Measurements from ENCODE around the gene TMEM108.

TMEM108 gene

DNA sequence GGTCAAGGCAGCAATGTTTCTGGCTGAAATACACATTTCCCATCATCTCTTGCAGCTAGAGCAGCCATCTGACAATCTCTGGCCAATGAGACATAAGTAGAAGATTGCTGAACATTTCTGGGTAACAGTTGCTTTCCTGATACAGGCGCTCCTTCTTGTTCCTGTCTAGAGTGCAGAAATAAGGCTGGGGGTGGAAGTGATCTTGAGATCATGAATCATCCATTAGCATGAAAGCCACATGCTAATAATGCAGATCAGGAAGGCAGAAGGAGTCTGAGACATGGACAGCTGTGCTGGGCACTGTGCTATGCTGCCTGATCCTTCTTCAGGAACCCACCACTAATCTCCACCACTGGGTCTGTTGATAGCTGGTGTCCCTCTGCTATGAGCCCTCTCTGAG is 14.8 kb upstream of the TMEM108 start:
- H3K9me3 ChIP-seq (ENCODE audit: control insufficient read depth in 5 of 5, low read length in 5 of 5) = no peaks in the 10 kb centered on the region
- H3K27ac ChIP-seq (ENCODE audit: low read depth, low read length) = no peak overlapping the region

DNA sequence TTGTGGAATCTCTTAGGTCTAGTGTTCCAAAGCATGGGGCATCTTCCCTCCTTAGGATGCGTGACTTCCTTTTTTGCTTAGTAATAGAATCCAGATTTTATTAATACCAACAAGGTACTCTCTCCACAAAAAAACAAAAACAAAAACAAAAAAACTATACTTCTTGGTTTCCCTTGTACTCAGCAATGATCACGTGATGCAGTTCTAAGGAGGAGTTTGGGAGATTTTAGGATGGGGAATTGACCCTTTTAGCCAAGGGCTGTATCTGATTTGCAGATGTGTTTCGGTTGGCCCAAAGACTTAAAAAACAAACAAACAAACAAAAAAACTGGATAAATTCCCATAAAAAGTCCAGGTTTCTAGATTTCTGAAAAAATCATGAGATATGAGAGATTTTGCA is 12.6 kb upstream of the TMEM108 start:
- Histone ChIP-seq H3K27ac (ENCODE audit: low read depth, low read length) (no peak overlapping the region), H3K27me3 (ENCODE audit: control insufficient read depth in 5 of 5, insufficient read depth in 4 of 5, low read length in 5 of 5) (peaks cover 0 to 3% (median 0%) of the 10 kb centered on the region in 5 donors), H3K9me3 (ENCODE audit: control insufficient read depth in 5 of 5, low read length in 5 of 5) (no peaks in the 10 kb centered on the region)

More for the DNA sequence above, 14.8 kb upstream of the TMEM108 start:
- H3K4me3 ChIP-seq (ENCODE audit: low read depth in 1 of 5, low read length in 5 of 5) = no peak overlapping the region
- no peak overlapping the region for H3K9ac ChIP-seq (ENCODE audit: low read length in 5 of 5)
- H3K4me1 ChIP-seq (ENCODE audit: control insufficient read depth in 5 of 5, insufficient read depth in 5 of 5, low read length in 5 of 5) = no peaks in the 10 kb centered on the region
- H3K27me3 ChIP-seq (ENCODE audit: control insufficient read depth in 5 of 5, insufficient read depth in 4 of 5, low read length in 5 of 5) = peaks cover 0 to 3% (median 0%) of the 10 kb centered on the region in 5 donors
- H3K36me3 ChIP-seq (ENCODE audit: control insufficient read depth in 5 of 5, insufficient read depth in 5 of 5, low read length in 5 of 5) = no peaks in the 10 kb centered on the region

DNA sequence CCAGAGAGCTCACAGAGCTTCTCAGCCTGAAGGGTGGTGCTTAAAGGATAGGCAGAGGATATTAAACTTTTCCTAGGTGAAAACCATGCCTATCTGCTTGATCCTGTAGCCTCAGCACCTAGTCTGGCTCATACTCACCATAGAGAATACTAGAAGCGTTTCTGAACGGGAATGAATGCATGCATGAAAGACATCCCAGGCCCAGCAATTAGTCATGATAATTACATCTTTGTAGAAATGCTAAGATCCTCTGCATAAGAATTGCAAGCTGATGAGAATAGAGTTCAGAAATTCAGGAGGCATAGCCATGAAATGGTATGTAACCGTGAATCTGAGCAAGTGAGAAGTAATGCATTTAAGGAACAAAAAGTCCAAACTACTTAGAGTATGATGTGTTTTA is 5.9 kb upstream of the TMEM108 start:
- Histone ChIP-seq H3K4me3 (ENCODE audit: low read depth in 1 of 5, low read length in 5 of 5) (no peak overlapping the region), H3K9ac (ENCODE audit: low read length in 5 of 5) (no peak overlapping the region), H3K36me3 (ENCODE audit: control insufficient read depth in 5 of 5, insufficient read depth in 5 of 5, low read length in 5 of 5) (no peaks in the 10 kb centered on the region), H3K4me1 (ENCODE audit: control insufficient read depth in 5 of 5, insufficient read depth in 5 of 5, low read length in 5 of 5) (no peaks in the 10 kb centered on the region), H3K27ac (ENCODE audit: low read depth, low read length) (no peak overlapping the region), H3K9me3 (ENCODE audit: control insufficient read depth in 5 of 5, low read length in 5 of 5) (no peaks in the 10 kb centered on the region), H3K27me3 (ENCODE audit: control insufficient read depth in 5 of 5, insufficient read depth in 4 of 5, low read length in 5 of 5) (peaks cover under 1 to 10% (median 5%) of the 10 kb centered on the region in 5 donors)

More for the DNA sequence above, 12.6 kb upstream of the TMEM108 start:
- Histone ChIP-seq H3K9ac (ENCODE audit: low read length in 5 of 5) (no peak overlapping the region), H3K36me3 (ENCODE audit: control insufficient read depth in 5 of 5, insufficient read depth in 5 of 5, low read length in 5 of 5) (no peaks in the 10 kb centered on the region), H3K4me1 (ENCODE audit: control insufficient read depth in 5 of 5, insufficient read depth in 5 of 5, low read length in 5 of 5) (no peaks in the 10 kb centered on the region), H3K4me3 (ENCODE audit: low read depth in 1 of 5, low read length in 5 of 5) (no peak overlapping the region)

DNA sequence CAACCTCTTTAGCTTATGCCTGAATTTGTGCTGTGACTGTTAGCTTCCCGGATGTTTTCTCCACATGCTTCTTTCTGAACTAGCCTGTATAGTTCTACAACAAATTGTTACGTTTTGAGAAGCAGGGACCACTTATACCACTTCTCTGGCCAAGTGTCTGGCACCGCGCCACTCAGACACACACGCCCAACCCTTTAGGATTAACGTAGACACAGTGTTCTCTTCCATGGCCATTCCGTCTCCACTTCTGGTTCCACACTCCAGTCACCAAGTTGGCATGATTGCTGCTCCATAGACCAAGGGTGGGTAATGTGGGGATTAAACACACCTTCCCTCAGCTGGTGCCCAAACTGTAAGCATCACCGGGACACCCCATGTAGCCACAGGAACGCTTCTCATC is 755 bp upstream of the TMEM108 start:
- Histone ChIP-seq H3K27me3 (ENCODE audit: control insufficient read depth in 5 of 5, insufficient read depth in 4 of 5, low read length in 5 of 5) (peaks cover 19 to 35% (median 24%) of the 10 kb centered on the region in 5 donors), H3K9ac (ENCODE audit: low read length in 5 of 5) (no peak overlapping the region), H3K4me1 (ENCODE audit: control insufficient read depth in 5 of 5, insufficient read depth in 5 of 5, low read length in 5 of 5) (peaks cover 0 to 24% (median 15%) of the 10 kb centered on the region in 5 donors), H3K27ac (ENCODE audit: low read depth, low read length) (no peak overlapping the region), H3K4me3 (ENCODE audit: low read depth in 1 of 5, low read length in 5 of 5) (peak overlapping the region in 4 of 5 donors; percentile 61 to 64 (median 62)), H3K9me3 (ENCODE audit: control insufficient read depth in 5 of 5, low read length in 5 of 5) (no peaks in the 10 kb centered on the region), H3K36me3 (ENCODE audit: control insufficient read depth in 5 of 5, insufficient read depth in 5 of 5, low read length in 5 of 5) (no peaks in the 10 kb centered on the region)

DNA sequence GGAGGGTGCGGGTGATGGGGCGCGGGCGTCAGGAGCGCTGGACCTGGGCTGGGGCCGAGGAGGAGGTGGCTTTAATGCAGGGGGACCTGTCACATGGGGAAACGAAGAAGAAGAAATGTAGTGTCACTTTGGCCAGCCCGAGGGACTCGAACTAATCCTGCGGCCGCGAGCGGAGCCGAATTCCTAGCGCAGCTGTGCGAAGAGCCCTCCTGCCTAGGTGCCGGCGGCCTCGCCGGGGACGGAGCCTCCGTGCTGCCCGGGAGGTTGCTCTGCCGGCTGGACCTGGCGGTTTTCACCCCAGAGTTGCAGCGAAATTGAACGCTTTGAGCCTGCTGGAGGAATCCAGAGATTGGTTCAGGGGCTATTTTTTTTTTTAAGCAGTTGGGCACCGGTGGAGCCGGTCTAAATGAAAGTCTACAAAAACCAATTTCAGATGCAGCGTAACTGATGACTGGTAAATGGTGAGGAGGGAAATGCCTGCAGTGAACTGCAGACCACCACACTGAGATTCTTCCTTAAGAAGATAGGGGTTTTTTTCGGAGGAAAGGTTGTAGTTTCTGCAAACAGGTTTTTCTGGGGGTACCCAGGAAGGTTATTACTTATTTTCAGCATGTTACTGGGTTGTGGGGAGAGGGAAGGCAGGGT is 662 bp downstream of the TMEM108 start:
- H3K27ac ChIP-seq (ENCODE audit: low read depth, low read length) = no peak overlapping the region
- H3K4me1 ChIP-seq (ENCODE audit: control insufficient read depth in 5 of 5, insufficient read depth in 5 of 5, low read length in 5 of 5) = peaks cover 0 to 24% (median 15%) of the 10 kb centered on the region in 5 donors
- peak overlapping the region in 4 of 5 donors; percentile 61 to 64 (median 62) for H3K4me3 ChIP-seq (ENCODE audit: low read depth in 1 of 5, low read length in 5 of 5)
- no peaks in the 10 kb centered on the region for H3K9me3 ChIP-seq (ENCODE audit: control insufficient read depth in 5 of 5, low read length in 5 of 5)
- H3K36me3 ChIP-seq (ENCODE audit: control insufficient read depth in 5 of 5, insufficient read depth in 5 of 5, low read length in 5 of 5) = no peaks in the 10 kb centered on the region
- peaks cover 19 to 35% (median 24%) of the 10 kb centered on the region in 5 donors for H3K27me3 ChIP-seq (ENCODE audit: control insufficient read depth in 5 of 5, insufficient read depth in 4 of 5, low read length in 5 of 5)
- H3K9ac ChIP-seq (ENCODE audit: low read length in 5 of 5) = peak overlapping the region in 2 of 5 donors; percentile 14 to 37

DNA sequence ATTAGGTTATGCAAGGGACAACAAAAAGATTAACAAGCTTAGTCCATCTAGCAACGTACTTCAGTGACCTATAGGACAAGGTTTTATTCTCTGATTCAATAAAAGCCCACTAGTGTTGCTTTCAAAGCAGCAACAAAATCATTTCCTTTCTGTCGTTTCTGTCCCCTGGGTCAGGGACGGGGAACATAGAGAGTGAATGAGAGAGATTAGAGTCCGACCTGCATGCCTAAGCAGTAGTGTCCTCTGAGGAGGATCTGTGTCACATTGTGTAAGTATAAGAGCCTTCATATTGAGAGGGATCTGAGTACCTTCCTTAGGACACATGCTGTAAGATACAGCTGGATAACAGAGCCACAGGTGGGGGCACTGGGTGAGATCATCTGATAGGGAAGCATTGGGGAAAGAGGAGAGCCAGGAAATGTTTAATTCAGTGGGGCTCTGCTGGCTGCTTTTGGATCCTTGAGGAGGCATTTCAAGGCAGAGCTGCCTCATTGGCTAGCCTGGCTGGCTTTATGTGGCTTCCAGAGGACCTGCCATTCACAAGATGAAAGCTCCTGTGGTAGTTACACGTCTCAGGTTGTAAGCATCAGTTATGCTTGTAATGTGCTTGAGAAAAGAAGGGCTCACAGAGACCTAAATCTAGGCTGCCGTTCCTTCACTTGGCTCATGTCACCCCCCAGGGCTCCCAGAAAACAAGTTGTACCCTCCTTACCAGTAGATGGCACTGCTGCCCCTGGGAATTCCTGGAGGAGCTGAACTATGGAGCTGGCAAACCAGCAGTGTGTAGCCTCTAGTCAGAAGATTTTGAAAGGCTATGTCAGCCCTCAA is 2.7 kb downstream of the TMEM108 start:
- peaks cover 19 to 35% (median 24%) of the 10 kb centered on the region in 5 donors for H3K27me3 ChIP-seq (ENCODE audit: control insufficient read depth in 5 of 5, insufficient read depth in 4 of 5, low read length in 5 of 5)
- H3K9ac ChIP-seq (ENCODE audit: low read length in 5 of 5) = no peak overlapping the region
- no peak overlapping the region for H3K4me3 ChIP-seq (ENCODE audit: low read depth in 1 of 5, low read length in 5 of 5)
- H3K27ac ChIP-seq (ENCODE audit: low read depth, low read length) = no peak overlapping the region
- H3K4me1 ChIP-seq (ENCODE audit: control insufficient read depth in 5 of 5, insufficient read depth in 5 of 5, low read length in 5 of 5) = peaks cover 0 to 24% (median 15%) of the 10 kb centered on the region in 5 donors
- no peaks in the 10 kb centered on the region for H3K36me3 ChIP-seq (ENCODE audit: control insufficient read depth in 5 of 5, insufficient read depth in 5 of 5, low read length in 5 of 5)
- no peaks in the 10 kb centered on the region for H3K9me3 ChIP-seq (ENCODE audit: control insufficient read depth in 5 of 5, low read length in 5 of 5)

DNA sequence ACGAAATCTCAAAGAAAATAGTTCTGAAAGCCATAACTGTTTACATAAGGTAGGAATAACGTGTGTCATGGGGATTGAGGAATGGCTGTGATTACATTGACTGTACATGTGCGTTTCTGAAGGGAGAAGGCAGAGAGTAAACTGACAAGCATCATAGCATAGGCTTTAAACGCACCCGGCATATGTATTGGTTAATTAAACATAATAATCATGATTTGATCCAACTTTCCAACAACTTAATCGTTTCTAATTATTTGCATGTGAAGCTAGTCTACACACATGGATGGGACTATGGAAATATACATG is 3.3 kb downstream of the TMEM108 start:
- H3K27ac ChIP-seq (ENCODE audit: low read depth, low read length) = no peak overlapping the region
- H3K4me3 ChIP-seq (ENCODE audit: low read depth in 1 of 5, low read length in 5 of 5) = no peak overlapping the region
- H3K9ac ChIP-seq (ENCODE audit: low read length in 5 of 5) = no peak overlapping the region
- no peaks in the 10 kb centered on the region for H3K36me3 ChIP-seq (ENCODE audit: control insufficient read depth in 5 of 5, insufficient read depth in 5 of 5, low read length in 5 of 5)
- peaks cover 19 to 35% (median 24%) of the 10 kb centered on the region in 5 donors for H3K27me3 ChIP-seq (ENCODE audit: control insufficient read depth in 5 of 5, insufficient read depth in 4 of 5, low read length in 5 of 5)
- H3K9me3 ChIP-seq (ENCODE audit: control insufficient read depth in 5 of 5, low read length in 5 of 5) = no peaks in the 10 kb centered on the region
- peaks cover 0 to 24% (median 15%) of the 10 kb centered on the region in 5 donors for H3K4me1 ChIP-seq (ENCODE audit: control insufficient read depth in 5 of 5, insufficient read depth in 5 of 5, low read length in 5 of 5)

DNA sequence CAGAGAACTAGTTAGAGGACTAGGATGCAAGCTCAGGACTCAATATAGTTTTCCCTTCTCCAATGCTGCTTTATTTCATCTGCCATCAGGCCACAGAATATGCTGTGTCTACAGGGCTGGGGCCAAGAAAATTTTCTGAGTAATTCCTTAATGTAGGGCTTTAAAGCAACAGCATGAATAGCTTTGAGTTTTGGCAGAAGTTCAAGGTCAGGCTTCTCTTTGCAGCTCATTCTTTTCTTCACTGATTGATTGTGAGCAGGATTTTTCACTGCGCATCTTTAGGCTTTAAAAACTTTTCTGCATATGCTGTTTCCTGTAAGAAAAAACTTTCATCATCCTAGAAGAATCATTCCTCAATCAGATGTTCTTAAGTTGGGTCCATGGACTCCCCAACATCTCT is 4.6 kb downstream of the TMEM108 start:
- Histone ChIP-seq H3K36me3 (ENCODE audit: control insufficient read depth in 5 of 5, insufficient read depth in 5 of 5, low read length in 5 of 5) (no peaks in the 10 kb centered on the region), H3K4me1 (ENCODE audit: control insufficient read depth in 5 of 5, insufficient read depth in 5 of 5, low read length in 5 of 5) (peaks cover 0 to 21% (median 15%) of the 10 kb centered on the region in 5 donors), H3K9ac (ENCODE audit: low read length in 5 of 5) (no peak overlapping the region), H3K27me3 (ENCODE audit: control insufficient read depth in 5 of 5, insufficient read depth in 4 of 5, low read length in 5 of 5) (peaks cover 13 to 26% (median 19%) of the 10 kb centered on the region in 5 donors), H3K27ac (ENCODE audit: low read depth, low read length) (no peak overlapping the region), H3K9me3 (ENCODE audit: control insufficient read depth in 5 of 5, low read length in 5 of 5) (no peaks in the 10 kb centered on the region), H3K4me3 (ENCODE audit: low read depth in 1 of 5, low read length in 5 of 5) (no peak overlapping the region)

DNA sequence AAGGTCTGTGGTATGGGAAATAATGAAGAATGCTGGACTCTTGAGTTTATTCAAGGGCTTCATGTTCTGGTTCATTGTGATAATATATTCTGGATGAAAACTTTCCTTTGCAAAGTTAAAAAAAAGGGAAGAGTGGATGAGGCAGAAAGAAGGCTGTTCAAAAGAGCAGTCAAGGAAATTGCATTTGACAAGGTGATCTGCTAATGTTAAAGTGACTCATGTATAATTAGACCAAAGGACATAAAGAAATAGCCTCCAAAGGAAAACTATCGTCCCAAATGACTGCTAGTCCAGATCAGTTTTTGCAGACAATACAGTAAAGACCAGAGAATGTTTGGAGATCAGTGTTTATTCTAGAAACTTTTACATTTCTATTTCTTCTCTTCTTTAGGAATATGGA is 9.8 kb downstream of the TMEM108 start:
- Histone ChIP-seq H3K4me3 (ENCODE audit: low read depth in 1 of 5, low read length in 5 of 5) (no peak overlapping the region), H3K27ac (ENCODE audit: low read depth, low read length) (no peak overlapping the region), H3K27me3 (ENCODE audit: control insufficient read depth in 5 of 5, insufficient read depth in 4 of 5, low read length in 5 of 5) (no peaks in the 10 kb centered on the region), H3K36me3 (ENCODE audit: control insufficient read depth in 5 of 5, insufficient read depth in 5 of 5, low read length in 5 of 5) (no peaks in the 10 kb centered on the region), H3K9ac (ENCODE audit: low read length in 5 of 5) (no peak overlapping the region), H3K4me1 (ENCODE audit: control insufficient read depth in 5 of 5, insufficient read depth in 5 of 5, low read length in 5 of 5) (peaks cover 0 to 14% (median 0%) of the 10 kb centered on the region in 5 donors), H3K9me3 (ENCODE audit: control insufficient read depth in 5 of 5, low read length in 5 of 5) (no peaks in the 10 kb centered on the region)

DNA sequence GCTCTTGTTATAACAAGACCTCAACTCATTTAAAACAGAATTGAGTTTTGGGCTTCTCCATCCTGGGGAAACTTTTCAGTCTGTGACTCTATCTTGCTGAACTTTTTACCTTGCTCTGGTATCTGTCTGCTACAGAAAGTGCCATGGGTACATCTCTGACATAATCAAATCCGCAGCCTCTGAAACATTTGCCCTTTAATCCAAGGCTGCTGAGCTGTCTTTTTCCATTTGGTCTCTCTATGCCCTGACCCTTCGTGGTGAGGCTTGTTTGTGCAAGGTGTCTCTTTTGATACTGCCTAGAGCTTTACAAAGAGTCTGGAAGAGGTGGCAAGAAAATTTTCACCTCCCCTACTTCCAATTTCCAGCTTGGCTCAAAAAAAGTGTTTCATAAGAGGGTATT is 11.3 kb downstream of the TMEM108 start:
- Histone ChIP-seq H3K4me3 (ENCODE audit: low read depth in 1 of 5, low read length in 5 of 5) (no peak overlapping the region), H3K27ac (ENCODE audit: low read depth, low read length) (no peak overlapping the region), H3K27me3 (ENCODE audit: control insufficient read depth in 5 of 5, insufficient read depth in 4 of 5, low read length in 5 of 5) (no peaks in the 10 kb centered on the region), H3K4me1 (ENCODE audit: control insufficient read depth in 5 of 5, insufficient read depth in 5 of 5, low read length in 5 of 5) (peaks cover 0 to 14% (median 0%) of the 10 kb centered on the region in 5 donors), H3K9ac (ENCODE audit: low read length in 5 of 5) (no peak overlapping the region), H3K36me3 (ENCODE audit: control insufficient read depth in 5 of 5, insufficient read depth in 5 of 5, low read length in 5 of 5) (no peaks in the 10 kb centered on the region), H3K9me3 (ENCODE audit: control insufficient read depth in 5 of 5, low read length in 5 of 5) (no peaks in the 10 kb centered on the region)
